Mesangial cell (primary cell): ENCODE data around the gene COX8A. TPM values are rescaled to one million over a fixed set of nuclear protein-coding genes. Genes with fewer than 3 reads are reported as not detected.

Experiments
- total RNA-seq: library from RNA; depleted of rRNA; stranded (reverse); fragments of >200 nt; gene quantifications from 2 replicates; pipeline ENCODE4 v1.2.3, GENCODE V29; 2015

The COX8A gene, protein sequence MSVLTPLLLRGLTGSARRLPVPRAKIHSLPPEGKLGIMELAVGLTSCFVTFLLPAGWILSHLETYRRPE
- total RNA-seq: 816 and 1,119 TPM in 2 replicates

DNA sequence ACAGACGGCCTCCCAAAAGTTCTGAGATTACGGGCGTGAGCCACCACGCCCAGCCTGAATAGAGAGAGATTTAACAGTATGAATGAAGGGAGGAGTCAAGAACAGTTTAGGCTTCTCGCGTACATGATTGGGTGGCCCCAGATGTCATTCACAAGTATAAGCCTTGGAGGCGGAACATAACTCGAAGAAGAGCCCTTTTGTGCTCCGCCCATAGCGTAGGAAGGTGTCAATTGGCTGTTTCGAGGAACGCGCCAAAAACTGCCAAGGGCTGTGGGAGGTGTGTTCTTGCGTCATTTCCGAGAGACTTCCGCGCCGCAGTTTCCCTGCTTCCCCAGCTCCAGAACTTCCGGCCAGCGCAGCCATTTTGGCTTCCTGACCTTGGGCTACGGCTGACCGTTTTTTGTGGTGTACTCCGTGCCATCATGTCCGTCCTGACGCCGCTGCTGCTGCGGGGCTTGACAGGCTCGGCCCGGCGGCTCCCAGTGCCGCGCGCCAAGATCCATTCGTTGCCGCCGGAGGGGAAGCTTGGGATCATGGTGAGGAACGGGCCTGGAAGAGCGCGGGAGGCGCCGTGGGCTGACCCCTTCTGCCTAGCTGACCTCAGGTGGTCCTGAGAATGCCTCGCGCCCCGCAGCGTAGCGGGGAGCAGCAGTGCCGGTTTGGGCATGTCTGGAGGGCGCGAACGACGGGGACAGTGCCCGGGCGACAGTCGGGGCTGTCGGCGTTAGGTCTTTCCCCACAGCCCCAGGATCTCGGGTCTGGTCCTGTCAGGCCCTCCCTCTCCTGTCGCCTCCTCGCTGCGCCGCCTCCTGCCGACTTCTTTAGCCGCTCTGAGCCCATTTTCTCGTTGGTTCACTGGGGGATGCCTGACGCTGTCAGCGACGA is at the start of gene COX8A:
TSS of gene COX8A (plus strand) at position 362 of the 885 bp plus-strand sequence. CDS start at position 423, 61 bp downstream.

GRCh38 chr11:63938479-63939396 is 35.7 kb upstream of the COX8A start, which contains the start of gene NAA40:
Gene NAA40 (plus strand): TSS chr11:63939002. CDS start chr11:63939097, 95 bp downstream.

GRCh38 chr11:63986156-63986931 is 11.9 kb downstream of the COX8A start, which contains the start of gene OTUB1:
Gene OTUB1 (plus strand): TSS chr11:63986438. CDS start chr11:63986457, 19 bp downstream.

Other genes starting within 250 kb of the COX8A start
- 7.2 and 22.3 TPM in 2 replicates for gene ZFTA, start 205.8 kb upstream of the COX8A start, total RNA-seq
- 24.2 and 31.9 TPM in 2 replicates for gene SPINDOC, start 161.2 kb upstream of the COX8A start, total RNA-seq
- 23.6 and 26.4 TPM in 2 replicates for gene MARK2, start 135.5 kb upstream of the COX8A start, total RNA-seq
- 3.1 and 6.7 TPM in 2 replicates for gene RCOR2, start 57.5 kb upstream of the COX8A start, total RNA-seq
- gene NAA40, start 35.6 kb upstream of the COX8A start, total RNA-seq: 10.3 and 13.7 TPM in 2 replicates
- 122 and 156 TPM in 2 replicates for gene OTUB1, start 11.8 kb downstream of the COX8A start, total RNA-seq
- gene FLRT1, start 61.3 kb downstream of the COX8A start, total RNA-seq: under 0.01 and 0.25 TPM in 2 replicates
- gene MACROD1, start 191.5 kb downstream of the COX8A start, total RNA-seq: 18.6 and 53.9 TPM in 2 replicates
- 92.3 and 253 TPM in 2 replicates for gene STIP1, start 211.6 kb downstream of the COX8A start, total RNA-seq
- gene FERMT3, start 232.1 kb downstream of the COX8A start, total RNA-seq: 1.0 and 2.1 TPM in 2 replicates